Kidney (tissue), 14 donors: ENCODE results near the gene PIGX. TPM values are rescaled to one million over a fixed set of nuclear protein-coding genes. Genes with fewer than 3 reads are reported as not detected.

Experiments used
- DNase-seq, 5 donors: peaks; one replicate each; pipeline ENCODE4 v3.0.0-alpha.2; 2013 to 2020
- FAIRE-seq: peaks from 2 replicates; lab custom pipeline; 2012; peaks lifted over from hg19 to GRCh38; lab: Jason Lieb, UNC
- H3K27ac ChIP-seq, 2 donors: one replicate each; pipeline ENCODE4 v1.7.0; 2013; ENCODE audit warnings: low read depth in 2 of 2, low read length in 2 of 2, inconsistent platforms in 1 of 2
- H3K27me3 ChIP-seq: one replicate; pipeline ENCODE4 v1.7.1; 2013; ENCODE audit warnings: low read length, inconsistent platforms; ENCODE audit not compliant: control insufficient read depth, insufficient read depth
- H3K36me3 ChIP-seq, 3 donors: one replicate each; pipeline versions ENCODE4 v1.7.0 to v1.7.1; 2013; ENCODE audit warnings: low read length in 3 of 3, control low read depth in 1 of 3, inconsistent platforms in 1 of 3; ENCODE audit not compliant: insufficient read depth in 3 of 3, control insufficient read depth in 2 of 3
- H3K4me1 ChIP-seq, 3 donors: one replicate each; pipeline versions ENCODE4 v1.7.0 to v1.7.1; 2013; ENCODE audit warnings: low read length in 3 of 3, inconsistent platforms in 1 of 3, low read depth in 1 of 3; ENCODE audit not compliant: control insufficient read depth in 2 of 3, insufficient read depth in 2 of 3
- H3K4me3 ChIP-seq, 3 donors: one replicate each; pipeline versions ENCODE4 v1.7.0 to v1.8.1; 2013; ENCODE audit warnings: low read length in 3 of 3, control low read depth in 1 of 3, inconsistent platforms in 1 of 3
- H3K9ac ChIP-seq, 3 donors: one replicate each; pipeline versions ENCODE4 v1.7.0 to v1.7.1; 2013; ENCODE audit warnings: low read length in 3 of 3, control low read depth in 1 of 3, inconsistent platforms in 1 of 3
- H3K9me3 ChIP-seq, 3 donors: one replicate each; pipeline versions ENCODE4 v1.7.0 to v1.7.1; 2013; ENCODE audit warnings: low read length in 3 of 3, control low read depth in 1 of 3, inconsistent platforms in 1 of 3; ENCODE audit not compliant: control insufficient read depth in 2 of 3, insufficient read depth in 1 of 3
- intact Hi-C: fragments of 100-400 bp; cut with DNase I; formaldehyde crosslinking; loops from one replicate; pipeline ENCODE4 v1.11.1; 2022
- polyA plus RNA-seq: library from polyadenylated mRNA; stranded (reverse); fragments of 350-450 nt; fragmentation: Illumina TruSeq; extraction: RNeasy Lipid Tissue Mini Kit (QIAGEN cat#74804); gene quantifications from one replicate; pipeline ENCODE4 v1.2.3, GENCODE V29; 2014; ENCODE audit warnings: low read depth, low replicate concordance; ENCODE audit not compliant: insufficient read depth
- total RNA-seq: library from RNA; stranded (reverse); fragmentation: NEBNext Ultra II Directional; extraction: Animal tissue kit (Norgen Biotek cat#: 25700); gene quantifications from one replicate; pipeline ENCODE4 v1.2.1, GENCODE V29; 2021
- TF ChIP-seq, protein P1 (sequence below): IDR thresholded peaks from 3 replicates; pipeline ENCODE4 v1.5.1; 2012; ENCODE audit warnings: mild to moderate bottlenecking, moderate library complexity, borderline replicate concordance; ENCODE audit not compliant: insufficient read depth; ENCODE audit errors: extremely low read depth
- donor health status: control.
- donor health status: control.
- donor health status: control.
- donor health status: control.
- donor health status: control.
- donor health status: DM: yes; HTN: yes; CAD: no.
- donor health status: Normal renal cell carcinoma (clear cell type).

The PIGX gene
- total and polyA plus RNA-seq, 2 donors from 2014 or later = 15.7 to 19.6 TPM

GRCh38 chr3:196777836-196778235 is 65.7 kb downstream of the PIGX start:
- Histone ChIP-seq H3K4me3 (no peak overlapping the region), H3K36me3 (peaks cover 0 to 3% (median 0%) of the 10 kb centered on the region in 3 donors), H3K4me1 (peaks cover 0 to 6% (median 0%) of the 10 kb centered on the region in 3 donors), H3K9me3 (no peaks in the 10 kb centered on the region), H3K27ac (no peak overlapping the region), H3K27me3 (no peaks in the 10 kb centered on the region), H3K9ac (no peak overlapping the region)
- intact Hi-C loops = no loop called here
- TF ChIP-seq, protein P1, sequence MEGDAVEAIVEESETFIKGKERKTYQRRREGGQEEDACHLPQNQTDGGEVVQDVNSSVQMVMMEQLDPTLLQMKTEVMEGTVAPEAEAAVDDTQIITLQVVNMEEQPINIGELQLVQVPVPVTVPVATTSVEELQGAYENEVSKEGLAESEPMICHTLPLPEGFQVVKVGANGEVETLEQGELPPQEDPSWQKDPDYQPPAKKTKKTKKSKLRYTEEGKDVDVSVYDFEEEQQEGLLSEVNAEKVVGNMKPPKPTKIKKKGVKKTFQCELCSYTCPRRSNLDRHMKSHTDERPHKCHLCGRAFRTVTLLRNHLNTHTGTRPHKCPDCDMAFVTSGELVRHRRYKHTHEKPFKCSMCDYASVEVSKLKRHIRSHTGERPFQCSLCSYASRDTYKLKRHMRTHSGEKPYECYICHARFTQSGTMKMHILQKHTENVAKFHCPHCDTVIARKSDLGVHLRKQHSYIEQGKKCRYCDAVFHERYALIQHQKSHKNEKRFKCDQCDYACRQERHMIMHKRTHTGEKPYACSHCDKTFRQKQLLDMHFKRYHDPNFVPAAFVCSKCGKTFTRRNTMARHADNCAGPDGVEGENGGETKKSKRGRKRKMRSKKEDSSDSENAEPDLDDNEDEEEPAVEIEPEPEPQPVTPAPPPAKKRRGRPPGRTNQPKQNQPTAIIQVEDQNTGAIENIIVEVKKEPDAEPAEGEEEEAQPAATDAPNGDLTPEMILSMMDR = no peak
- DNase-seq (peak in 2 of 5 donors; percentile 50 to 56), FAIRE-seq (no peak)

DNA sequence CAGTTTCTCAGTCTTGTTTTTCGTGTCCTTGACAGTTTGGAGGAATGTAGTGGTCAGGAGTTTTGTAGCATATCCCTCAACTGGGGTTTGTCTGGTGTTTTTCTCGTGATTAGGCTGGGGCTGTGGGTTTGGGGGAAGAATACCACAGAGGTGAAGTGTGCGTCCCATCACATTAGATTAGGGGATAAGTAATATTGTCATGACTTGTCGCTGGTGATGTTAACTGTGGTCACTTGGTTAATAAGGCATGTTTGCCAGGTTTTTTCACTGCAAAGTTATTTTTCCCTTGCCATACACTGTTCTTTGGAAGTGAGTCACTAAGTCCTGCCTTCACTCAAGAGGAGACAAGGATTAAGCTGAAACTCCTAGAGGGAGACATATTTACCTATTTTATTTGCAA is 66.6 kb downstream of the PIGX start:
- FAIRE-seq (no peak), DNase-seq (no peak)
- TF ChIP-seq, protein P1 = no peak
- no peaks in the 10 kb centered on the region for H3K27me3 ChIP-seq
- H3K4me3 ChIP-seq = no peak overlapping the region
- intact Hi-C loops = no loop called here
- H3K36me3 ChIP-seq = peaks cover 0 to 12% (median 2%) of the 10 kb centered on the region in 3 donors
- H3K9me3 ChIP-seq = no peaks in the 10 kb centered on the region
- H3K9ac ChIP-seq = no peak overlapping the region
- H3K4me1 ChIP-seq = peaks cover 0 to 6% (median 0%) of the 10 kb centered on the region in 3 donors
- no peak overlapping the region for H3K27ac ChIP-seq

- H3K36me3 ChIP-seq = peaks cover 0 to 14% (median 2%) of the 10 kb centered on the region in 3 donors
- no peak overlapping the region for H3K27ac ChIP-seq
- H3K4me1 ChIP-seq = no peaks in the 10 kb centered on the region
- intact Hi-C loops = no loop called here
- H3K27me3 ChIP-seq = no peaks in the 10 kb centered on the region
- no peak for FAIRE-seq
- H3K9me3 ChIP-seq = no peaks in the 10 kb centered on the region
- no peak overlapping the region for H3K9ac ChIP-seq
- no peak overlapping the region for H3K4me3 ChIP-seq
- no peak for DNase-seq
- TF ChIP-seq, protein P1 = no peak
These were observed 70.3 kb downstream of the PIGX start for GRCh38 chr3:196782511-196782910.

Other genes with a start within 250 kb of the PIGX start
- 19.5 TPM for gene RNF168, start 208.6 kb upstream of the PIGX start, total RNA-seq
- 3.2 TPM for gene RNF168, start 208.6 kb upstream of the PIGX start, polyA plus RNA-seq
- gene SMCO1, start 197.0 kb upstream of the PIGX start, total RNA-seq = not detected
- not detected for gene SMCO1, start 197.0 kb upstream of the PIGX start, polyA plus RNA-seq
- gene WDR53, start 143.8 kb upstream of the PIGX start, total RNA-seq = 12.3 TPM
- 9.0 TPM for gene WDR53, start 143.8 kb upstream of the PIGX start, polyA plus RNA-seq
- 7.0 TPM for gene FBXO45, start 143.7 kb upstream of the PIGX start, total RNA-seq
- 2.5 TPM for gene FBXO45, start 143.7 kb upstream of the PIGX start, polyA plus RNA-seq
- 11.6 TPM for gene NRROS, start 72.7 kb upstream of the PIGX start, total RNA-seq
- gene NRROS, start 72.7 kb upstream of the PIGX start, polyA plus RNA-seq = 2.0 TPM
- 1.5 TPM for gene CEP19, start 127 bp upstream of the PIGX start, total RNA-seq
- gene CEP19, start 127 bp upstream of the PIGX start, polyA plus RNA-seq = 2.6 TPM
- gene PAK2, start 27.5 kb downstream of the PIGX start, total RNA-seq = 67.1 TPM
- 13.4 TPM for gene PAK2, start 27.5 kb downstream of the PIGX start, polyA plus RNA-seq
- 27.5 TPM for gene SENP5, start 155.5 kb downstream of the PIGX start, total RNA-seq
- gene SENP5, start 155.5 kb downstream of the PIGX start, polyA plus RNA-seq = 5.8 TPM
- 59.9 TPM for gene NCBP2, start 230.2 kb downstream of the PIGX start, total RNA-seq
- gene NCBP2, start 230.2 kb downstream of the PIGX start, polyA plus RNA-seq = 46.1 TPM